ENCODE measurements around the gene SNX21. TPM values are rescaled to one million over a fixed set of nuclear protein-coding genes. Genes with fewer than 3 reads are reported as not detected.

The SNX21 gene
- total RNA-seq, 1 donor from 2014 or later: 21.0 TPM

- no peak overlapping the region for H3K4me3 Mint-ChIP-seq
- H3K36me3 Mint-ChIP-seq: no peaks in the 10 kb centered on the region
- DNase-seq (ENCODE audit: low spot score in 2 of 2, unreplicated experiment in 2 of 2): no peak
- no peak overlapping the region for H3K27ac Mint-ChIP-seq
- no peaks in the 10 kb centered on the region for H3K9me3 Mint-ChIP-seq
- no peak for TF ChIP-seq CTCF (IDR thresholded peaks at IDR 0.05; ENCODE audit: unreplicated experiment)
- H3K4me1 Mint-ChIP-seq: peaks cover 10% of the 10 kb centered on the region
- H3K27me3 Mint-ChIP-seq (ENCODE audit: low read depth): no peaks in the 10 kb centered on the region
These were observed 30.2 kb downstream of the SNX21 start for GRCh38 chr20:45863543-45864470.

GRCh38 chr20:45866454-45866853 lies 32.9 kb downstream of the SNX21 start:
- no peak overlapping the region for H3K4me3 Mint-ChIP-seq
- H3K36me3 Mint-ChIP-seq: no peaks in the 10 kb centered on the region
- no peak overlapping the region for H3K27ac Mint-ChIP-seq
- no peaks in the 10 kb centered on the region for H3K4me1 Mint-ChIP-seq
- DNase-seq (ENCODE audit: low spot score in 2 of 2, unreplicated experiment in 2 of 2): no peak
- no peaks in the 10 kb centered on the region for H3K27me3 Mint-ChIP-seq (ENCODE audit: low read depth)
- no peaks in the 10 kb centered on the region for H3K9me3 Mint-ChIP-seq
- no peak for TF ChIP-seq CTCF (IDR thresholded peaks at IDR 0.05; ENCODE audit: unreplicated experiment)

GRCh38 chr20:45867136-45867818 lies 33.7 kb downstream of the SNX21 start:
- no peak for TF ChIP-seq CTCF (IDR thresholded peaks at IDR 0.05; ENCODE audit: unreplicated experiment)
- no peak overlapping the region for H3K4me3 Mint-ChIP-seq
- no peak overlapping the region for H3K27ac Mint-ChIP-seq
- H3K9me3 Mint-ChIP-seq: no peaks in the 10 kb centered on the region
- DNase-seq (ENCODE audit: low spot score in 2 of 2, unreplicated experiment in 2 of 2): no peak
- H3K4me1 Mint-ChIP-seq: no peaks in the 10 kb centered on the region
- H3K36me3 Mint-ChIP-seq: peaks cover under 1% of the 10 kb centered on the region
- H3K27me3 Mint-ChIP-seq (ENCODE audit: low read depth): no peaks in the 10 kb centered on the region

GRCh38 chr20:45867819-45868176 lies 34.2 kb downstream of the SNX21 start:
- H3K27me3 Mint-ChIP-seq (ENCODE audit: low read depth): no peaks in the 10 kb centered on the region
- no peak for DNase-seq (ENCODE audit: low spot score in 2 of 2, unreplicated experiment in 2 of 2)
- no peaks in the 10 kb centered on the region for H3K4me1 Mint-ChIP-seq
- H3K9me3 Mint-ChIP-seq: no peaks in the 10 kb centered on the region
- TF ChIP-seq CTCF (IDR thresholded peaks at IDR 0.05; ENCODE audit: unreplicated experiment): no peak
- no peak overlapping the region for H3K4me3 Mint-ChIP-seq
- H3K36me3 Mint-ChIP-seq: peaks cover 1% of the 10 kb centered on the region
- no peak overlapping the region for H3K27ac Mint-ChIP-seq

GRCh38 chr20:45872626-45873025 lies 39.0 kb downstream of the SNX21 start:
- Mint-ChIP-seq H3K9me3 (no peaks in the 10 kb centered on the region), H3K4me3 (no peak overlapping the region), H3K36me3 (peaks cover 1% of the 10 kb centered on the region), H3K4me1 (no peaks in the 10 kb centered on the region), H3K27ac (no peak overlapping the region), H3K27me3 (ENCODE audit: low read depth) (no peaks in the 10 kb centered on the region)
- no peak for TF ChIP-seq CTCF (IDR thresholded peaks at IDR 0.05; ENCODE audit: unreplicated experiment)
- no peak for DNase-seq (ENCODE audit: low spot score in 2 of 2, unreplicated experiment in 2 of 2)
